Stimulated activated CD4-positive, alpha-beta T cell treated with anti-CD3 and anti-CD28 coated beads, Interleukin-2, amount 100 ng/mL, for 4 hours (primary cell): ENCODE measurements around the gene AKTIP.
"Not testable (repeated sequence)": the region's sequence is repeated elsewhere in the genome, so short reads cannot be mapped to it uniquely, and the experiment has no call there.

ENCODE experiments used
- DNase-seq: peaks from one replicate; pipeline ENCODE4 v3.0.0-alpha.2; 2020; ENCODE audit warnings: low read depth

AKTIP gene

DNA sequence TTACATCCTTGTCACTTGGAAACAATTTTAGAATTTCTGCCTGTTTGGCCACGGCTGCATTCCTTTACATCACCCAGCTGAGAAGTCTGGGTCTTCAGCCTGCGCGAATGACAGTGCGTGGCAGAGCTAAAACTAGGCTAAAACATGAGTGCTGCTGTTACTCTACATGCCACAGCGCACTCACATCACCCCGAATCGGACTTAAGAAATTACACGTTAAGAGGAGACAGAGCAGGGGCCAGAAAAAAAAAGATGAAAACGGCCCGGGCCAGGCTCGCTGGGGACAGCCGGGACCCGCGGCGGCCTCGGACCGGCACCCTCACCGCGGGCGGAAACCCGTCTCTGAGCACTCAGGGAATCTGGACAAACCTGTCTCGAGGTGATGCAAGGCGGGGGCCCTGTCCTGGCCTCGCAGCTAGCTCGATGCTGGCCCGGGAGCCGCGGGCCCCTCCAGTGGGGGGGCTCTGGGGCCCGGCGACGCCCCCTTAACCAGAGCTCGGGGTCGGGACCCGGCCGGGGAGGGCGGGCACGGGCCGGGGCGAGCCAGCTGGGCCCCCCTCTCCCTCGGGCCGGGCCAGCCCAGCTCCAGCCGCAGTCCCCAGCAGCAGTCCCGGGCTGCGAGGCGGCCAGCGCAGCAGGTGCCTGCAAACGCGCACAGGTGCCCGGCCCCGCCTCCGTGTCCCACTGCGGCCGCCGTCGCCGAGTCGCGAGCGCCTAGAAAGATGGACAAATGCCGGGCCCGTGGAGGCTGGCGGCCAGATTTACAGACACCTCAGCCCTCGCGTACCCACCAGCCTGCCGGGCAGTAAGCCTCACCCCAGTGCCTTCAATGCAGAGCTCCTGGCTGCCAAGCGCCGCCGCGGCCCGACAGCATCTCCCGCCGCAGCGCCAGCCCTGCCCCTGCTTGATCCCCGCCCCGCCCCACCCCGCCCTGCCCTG lies at the start of gene AKTIP:
Gene AKTIP, minus strand, starts transcription at position 879 of the 939 bp plus-strand sequence. CDS start 2,950 bp downstream, outside the sequence.
- DNase-seq = no peak

GRCh38 chr16:53549970-53550690 lies 47.1 kb upstream of the AKTIP start:
- peak; percentile 31 for DNase-seq

DNA sequence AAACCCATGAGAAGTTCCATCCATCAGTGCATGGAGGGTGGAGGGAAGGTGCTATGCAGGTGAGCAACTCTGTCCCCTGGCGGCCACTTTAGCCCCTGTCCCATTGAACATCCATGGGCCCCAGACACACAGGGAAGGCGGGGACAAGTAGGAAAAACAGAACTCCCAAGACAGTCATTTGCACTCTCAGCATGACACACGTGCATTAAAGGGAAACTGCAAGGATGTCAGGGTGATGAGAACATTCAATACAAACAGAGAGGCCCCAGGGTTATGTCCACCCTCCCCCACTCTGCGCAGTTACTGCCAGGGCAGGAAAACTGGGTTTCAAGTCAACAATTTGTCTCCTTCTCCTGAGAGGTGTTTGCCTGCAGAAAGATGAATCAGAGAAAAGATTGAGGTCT lies 44.0 kb upstream of the AKTIP start:
- DNase-seq = no peak

DNA sequence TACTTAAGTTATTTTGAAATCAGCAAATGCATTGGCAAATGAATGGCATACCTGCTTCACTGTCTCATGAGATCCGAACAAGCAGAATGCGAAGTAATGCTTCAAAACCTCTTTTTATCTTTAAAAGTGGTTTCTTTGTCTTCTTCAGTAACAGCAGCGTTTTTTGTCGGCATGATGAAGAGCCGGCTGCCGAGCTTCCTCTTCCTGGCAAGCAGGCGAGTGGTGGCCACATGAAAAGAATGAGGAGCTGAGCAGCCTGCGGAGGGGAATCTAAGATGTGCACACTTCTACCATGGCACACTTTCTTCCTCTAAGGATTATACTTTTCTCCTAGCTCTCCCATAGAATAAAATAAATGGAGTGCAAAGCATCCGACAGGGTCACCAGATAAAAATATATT lies 42.4 kb upstream of the AKTIP start:
- DNase-seq = peak; percentile 7

DNA sequence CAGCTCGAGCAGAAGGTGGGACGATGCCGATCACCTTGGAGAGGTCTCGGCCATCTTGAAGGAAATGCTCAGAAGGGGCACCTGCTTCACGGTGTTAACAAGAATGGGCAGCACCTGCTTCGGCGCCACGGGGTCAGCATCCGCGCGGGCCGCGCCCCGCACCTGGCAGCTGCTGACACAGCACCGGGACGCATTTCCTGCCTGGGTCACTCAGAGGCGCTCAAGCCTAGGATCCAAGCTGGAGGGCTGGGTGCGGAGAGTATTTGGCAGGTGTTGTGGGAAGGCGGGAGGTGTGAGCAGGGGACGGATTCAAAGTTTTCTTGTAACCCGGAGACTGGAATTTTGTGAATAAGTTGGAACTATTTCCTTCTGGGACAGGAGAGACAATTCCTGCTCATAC lies 39.3 kb upstream of the AKTIP start:
- no peak for DNase-seq

GRCh38 chr16:53541326-53541725 lies 38.3 kb upstream of the AKTIP start:
- no peak for DNase-seq

GRCh38 chr16:53539759-53540718 lies 37.0 kb upstream of the AKTIP start:
- DNase-seq = not testable (repeated sequence)

- DNase-seq = not testable (repeated sequence)
Observed at GRCh38 chr16:53539346-53539745, 36.3 kb upstream of the AKTIP start.

DNA sequence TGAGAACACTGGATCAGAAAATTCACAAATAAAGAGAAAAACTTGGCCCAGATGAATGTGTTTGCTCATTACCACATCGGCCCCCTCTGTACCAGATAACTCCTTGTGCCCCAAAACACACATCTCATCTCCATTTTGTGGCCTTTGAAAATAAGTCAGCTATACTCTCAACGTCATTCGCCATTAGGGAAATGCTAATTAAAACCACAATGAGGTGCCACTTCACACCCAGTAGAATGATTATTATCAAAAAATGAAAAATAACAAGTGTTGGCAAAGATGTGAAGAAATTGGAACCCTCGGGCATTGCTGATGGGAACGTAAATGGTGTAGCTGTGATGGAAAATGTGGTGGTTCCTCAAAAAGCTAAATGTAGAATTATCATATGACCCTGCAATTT lies 34.6 kb upstream of the AKTIP start:
- DNase-seq = no peak

DNA sequence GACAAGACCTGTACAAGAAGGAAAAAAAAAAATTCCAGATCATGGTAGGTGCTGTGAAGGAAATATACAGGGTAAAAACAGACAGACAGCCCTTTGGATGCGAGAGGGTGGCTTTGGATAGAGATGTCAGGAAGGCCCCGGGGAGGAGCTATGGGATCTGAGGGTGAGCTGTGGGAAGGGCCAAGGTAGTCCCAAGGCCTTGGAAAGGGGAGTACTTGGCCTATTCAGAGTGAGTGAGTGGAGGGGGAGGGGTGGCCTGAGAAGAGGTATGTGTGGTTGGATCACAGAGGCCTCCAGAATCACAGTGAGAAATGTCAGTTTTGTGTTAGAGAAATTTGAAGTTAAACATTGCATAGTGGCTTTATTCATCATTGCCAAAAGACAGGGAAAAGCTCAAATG lies 31.2 kb upstream of the AKTIP start:
- DNase-seq = no peak

- no peak for DNase-seq
Observed at GRCh38 chr16:53530741-53531140, 27.7 kb upstream of the AKTIP start.

- DNase-seq = no peak
Observed at GRCh38 chr16:53530046-53530445, 27.0 kb upstream of the AKTIP start.

DNA sequence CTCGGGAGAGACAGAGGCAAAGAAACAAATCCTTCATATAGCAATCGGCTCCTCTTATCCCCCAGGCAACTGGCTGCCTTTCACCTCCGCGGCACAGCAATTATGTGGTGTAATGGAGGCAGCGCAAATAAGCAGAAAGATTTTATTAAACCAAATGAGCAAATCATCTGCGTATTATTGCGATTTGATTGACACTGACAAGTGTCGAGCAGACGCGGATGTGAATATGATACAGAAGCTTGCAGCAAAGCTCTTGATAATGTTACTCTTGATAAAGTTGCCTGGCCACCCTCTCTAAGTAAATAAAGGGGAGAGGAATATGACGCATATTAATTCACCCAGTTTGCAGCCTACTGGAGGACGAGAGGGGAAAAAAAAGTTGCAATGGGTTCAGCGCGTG lies 26.5 kb upstream of the AKTIP start:
- DNase-seq = no peak

GRCh38 chr16:53528797-53529196 lies 25.8 kb upstream of the AKTIP start:
- DNase-seq = no peak

DNA sequence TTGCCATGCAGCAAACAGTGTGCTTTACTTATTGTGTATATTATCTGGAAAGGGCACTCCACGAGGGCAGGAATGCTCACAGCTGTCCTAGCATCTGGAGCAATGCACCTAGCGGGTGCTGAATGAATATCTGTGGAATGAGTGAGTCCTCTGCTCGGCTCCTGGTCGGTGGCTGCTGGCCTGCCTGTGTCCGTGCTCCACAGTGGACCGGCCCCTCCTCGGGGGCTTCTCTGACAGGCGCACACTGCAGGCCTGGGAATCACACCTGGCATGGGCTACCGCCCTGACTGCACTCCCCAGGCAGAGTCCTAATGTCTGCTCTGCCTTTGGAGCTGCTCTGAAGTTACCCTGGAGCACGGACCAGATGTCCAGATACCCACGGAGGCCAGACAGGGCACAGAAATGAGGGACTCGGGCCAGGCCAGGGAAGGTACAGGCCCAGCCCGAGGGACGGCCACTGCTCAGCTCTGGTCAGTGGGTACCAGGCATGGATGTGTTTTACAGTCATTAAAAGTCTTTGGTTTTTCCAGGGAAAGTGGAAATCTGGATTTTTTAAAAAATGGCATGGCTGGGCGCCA lies 21.1 kb upstream of the AKTIP start:
- no peak for DNase-seq

GRCh38 chr16:53523126-53523804 lies 20.3 kb upstream of the AKTIP start:
- no peak for DNase-seq

DNA sequence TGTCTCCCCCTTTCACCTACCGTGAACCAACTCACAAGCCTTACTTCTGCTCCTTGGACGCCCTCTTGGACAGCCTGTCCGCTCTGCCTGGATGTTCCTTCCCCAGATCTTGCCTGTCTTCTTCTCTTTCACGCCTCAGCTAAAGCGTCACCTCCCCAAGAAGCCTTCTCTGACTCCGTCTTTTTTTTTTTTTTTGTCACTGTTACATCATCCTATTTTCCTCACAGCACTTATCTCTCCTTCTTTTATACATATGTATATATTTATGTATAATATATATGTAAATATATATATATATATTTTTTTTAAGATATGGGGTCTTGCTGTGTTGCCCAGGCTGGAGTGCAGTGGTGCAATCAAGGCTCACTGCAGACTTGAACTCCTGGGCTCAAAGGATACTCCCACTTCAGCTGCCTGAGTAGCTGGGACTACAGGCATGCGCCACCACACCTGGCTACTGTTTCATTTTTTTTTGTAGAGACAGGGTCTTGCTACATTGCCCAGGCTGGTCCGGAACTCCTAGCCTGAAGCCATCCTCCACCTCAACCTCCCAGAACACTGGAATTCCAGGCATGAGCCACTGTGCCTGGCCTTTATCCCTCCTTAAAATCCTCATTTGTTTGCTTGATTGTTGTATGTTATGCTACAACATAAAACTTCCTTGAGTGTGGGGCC lies 16.5 kb upstream of the AKTIP start:
- no peak for DNase-seq

- peak; percentile 56 for DNase-seq
Observed at GRCh38 chr16:53518550-53519416, 15.8 kb upstream of the AKTIP start.

GRCh38 chr16:53517851-53518250 lies 14.8 kb upstream of the AKTIP start:
- no peak for DNase-seq
